ENCODE data around the gene PHF20.
A peak's percentile ranks its signal among the peaks of the same experiment; 100 is the strongest.

DNA sequence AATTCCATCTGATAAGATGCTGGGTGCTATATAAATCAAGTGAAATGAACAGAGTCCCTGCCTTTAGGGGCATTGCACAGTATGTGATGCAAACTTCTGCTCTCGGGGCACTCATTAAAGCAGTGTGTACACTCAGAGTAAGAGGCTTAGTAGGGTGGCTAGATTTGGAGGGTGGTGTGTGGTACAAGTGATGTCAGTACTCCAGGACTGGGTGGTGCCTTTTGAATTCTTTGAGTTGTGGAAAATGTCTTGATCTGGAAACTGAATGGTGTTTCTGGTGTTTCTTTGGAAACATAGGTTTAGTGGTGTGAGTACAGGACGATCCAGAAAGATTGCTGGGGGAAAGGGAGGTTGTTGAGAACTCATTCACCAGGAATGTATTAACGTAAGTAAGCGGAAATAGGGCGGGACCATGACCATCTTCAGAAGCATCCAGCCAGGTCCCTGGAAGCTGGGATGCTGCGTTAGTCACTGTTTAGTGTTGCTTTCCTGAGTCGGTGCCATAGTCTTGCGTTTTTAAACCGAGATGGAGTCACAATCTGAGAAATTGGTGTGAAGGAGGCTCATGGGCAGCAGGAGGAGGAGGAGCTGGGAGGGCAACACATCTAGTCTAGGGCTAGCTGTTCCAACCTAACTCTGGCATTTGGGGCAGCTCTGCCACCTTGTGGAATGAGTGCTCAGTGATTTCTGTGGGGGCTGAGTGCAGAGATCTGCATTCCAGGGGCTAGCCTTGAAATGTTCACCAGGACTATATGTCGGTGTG is 112.1 kb downstream of the PHF20 start:
- TF ChIP-seq POLR2AphosphoS5 (IDR thresholded peaks at IDR 0.05) (no peak), EP300 (conservative IDR thresholded peaks at IDR 0.05; ENCODE audit: poor library complexity, severe bottlenecking) (no peak), SMC3 (conservative IDR thresholded peaks at IDR 0.05; ENCODE audit: poor library complexity) (peak; percentile 75), EZH2 (IDR thresholded peaks at IDR 0.05; ENCODE audit: borderline replicate concordance, insufficient read depth, low read length, poor library complexity, severe bottlenecking) (no peak), REST (IDR thresholded peaks at IDR 0.05; ENCODE audit: borderline replicate concordance) (no peak), RAD21 (conservative IDR thresholded peaks at IDR 0.05) (peak; percentile 72)
- TF ChIP-seq, protein P1, sequence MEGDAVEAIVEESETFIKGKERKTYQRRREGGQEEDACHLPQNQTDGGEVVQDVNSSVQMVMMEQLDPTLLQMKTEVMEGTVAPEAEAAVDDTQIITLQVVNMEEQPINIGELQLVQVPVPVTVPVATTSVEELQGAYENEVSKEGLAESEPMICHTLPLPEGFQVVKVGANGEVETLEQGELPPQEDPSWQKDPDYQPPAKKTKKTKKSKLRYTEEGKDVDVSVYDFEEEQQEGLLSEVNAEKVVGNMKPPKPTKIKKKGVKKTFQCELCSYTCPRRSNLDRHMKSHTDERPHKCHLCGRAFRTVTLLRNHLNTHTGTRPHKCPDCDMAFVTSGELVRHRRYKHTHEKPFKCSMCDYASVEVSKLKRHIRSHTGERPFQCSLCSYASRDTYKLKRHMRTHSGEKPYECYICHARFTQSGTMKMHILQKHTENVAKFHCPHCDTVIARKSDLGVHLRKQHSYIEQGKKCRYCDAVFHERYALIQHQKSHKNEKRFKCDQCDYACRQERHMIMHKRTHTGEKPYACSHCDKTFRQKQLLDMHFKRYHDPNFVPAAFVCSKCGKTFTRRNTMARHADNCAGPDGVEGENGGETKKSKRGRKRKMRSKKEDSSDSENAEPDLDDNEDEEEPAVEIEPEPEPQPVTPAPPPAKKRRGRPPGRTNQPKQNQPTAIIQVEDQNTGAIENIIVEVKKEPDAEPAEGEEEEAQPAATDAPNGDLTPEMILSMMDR (IDR thresholded peaks at IDR 0.05; ENCODE audit: poor library complexity, severe bottlenecking) = peak; percentile 71
